Heart right ventricle (tissue), 16 donors: ENCODE measurements around the gene PASK. TPM values are rescaled to one million over a fixed set of nuclear protein-coding genes. Genes with fewer than 3 reads are reported as not detected.

ENCODE experiments used
- ATAC-seq, 8 donors: fragments of 200-7000 bp; cut with Tn5 transposase; one replicate each; pipeline ENCODE4 v1.9.1; 2020; ENCODE audit warnings: mild to moderate bottlenecking in 8 of 8, moderate library complexity in 8 of 8, moderate number of reproducible peaks in 1 of 8
- DNase-seq, 2 donors: peaks; one replicate each; pipeline ENCODE4 v3.0.0-alpha.2; 2020
- H3K27ac ChIP-seq, 10 donors: fragments of 200-600 bp; sonication (generic) in 2 of 10; one replicate each; pipeline versions ENCODE4 v1.5.0 to v1.8.0; 2020 to 2022; ENCODE audit warnings: mild to moderate bottlenecking in 3 of 10
- H3K27me3 ChIP-seq, 7 donors: fragments of 200-600 bp; one replicate each; pipeline ENCODE4 v1.8.0; 2021 to 2022; ENCODE audit warnings: mild to moderate bottlenecking in 2 of 7
- H3K36me3 ChIP-seq, 9 donors: fragments of 200-600 bp; sonication (generic) in 1 of 9; one replicate each; pipeline versions ENCODE4 v1.5.0 to v1.8.0; 2020 to 2022; ENCODE audit warnings: mild to moderate bottlenecking in 2 of 9
- H3K4me1 ChIP-seq, 9 donors: fragments of 200-600 bp; sonication (generic) in 1 of 9; one replicate each; pipeline versions ENCODE4 v1.5.0 to v1.8.0; 2020 to 2022; ENCODE audit warnings: mild to moderate bottlenecking in 4 of 9
- H3K4me3 ChIP-seq, 10 donors: fragments of 200-600 bp; sonication (generic) in 2 of 10; one replicate each; pipeline versions ENCODE4 v1.5.0 to v1.8.0; 2020 to 2022; ENCODE audit warnings: mild to moderate bottlenecking in 7 of 10, moderate library complexity in 2 of 10
- H3K9me3 ChIP-seq, 11 donors: fragments of 200-600 bp in 10 of 11; sonication (generic) in 2 of 11; one replicate each; pipeline versions ENCODE4 v1.5.0 to v1.8.0; 2013 to 2022; ENCODE audit warnings: mild to moderate bottlenecking in 2 of 11, control low read depth in 1 of 11, moderate library complexity in 1 of 11
- WGBS, 2 donors: extraction: QIAGEN DNeasy Blood & Tissue Kit; methylation state at CpG; one replicate each; pipeline ENCODE4 v1.1.7; 2013; ENCODE audit warnings: inconsistent platforms in 1 of 2; 5-methylcytosine and 5-hydroxymethylcytosine counted together
- intact Hi-C, 10 donors: fragments of 100-400 bp; cut with DNase I; formaldehyde crosslinking; loops; one replicate each; pipeline versions ENCODE4 v1.11.1 to v1.14.2; 2022
- polyA plus RNA-seq, 2 donors: library from polyadenylated mRNA; stranded (reverse); fragments of 200-250 nt; gene quantifications; one replicate each; pipeline ENCODE4 v1.2.3, GENCODE V29; 2013
- total RNA-seq, 10 donors: library from RNA; stranded (reverse); fragmentation: NEBNext Ultra II Directional in 3 of 10; extraction: Animal tissue kit (Norgen Biotek cat#: 25700) in 3 of 10; gene quantifications; one replicate each; pipeline versions ENCODE4 v1.2.1 to v1.2.4, GENCODE V29; 2021 to 2023
- TF ChIP-seq, protein P1 (sequence below), 9 donors: fragments of 200-600 bp; sonication (generic) in 2 of 9; IDR thresholded peaks; one replicate each; pipeline versions ENCODE4 v1.5.0 to v1.8.0; 2021 to 2022; ENCODE audit warnings: antibody characterized with exemption in 9 of 9, mild to moderate bottlenecking in 5 of 9, moderate library complexity in 1 of 9
- donor health status: Arrhythmogenic right ventricular cardiomyopathy.
- donor health status: ischemic (EF 13 %, LVEDD 7.1; RV severe dilation, severe dysfunction).
- donor health status: healthy with polysubstance abuse.
- donor health status: DM: no; HTN: yes; CAD: no.
- donor health status: DM: no; HTN: no; CAD: no.
- donor health status: ischemic (EF 25% LVEDD 6.9; RV normal size, moderate dysfunction).
- donor health status: ischemic (EF 25% LVEDD 5.7; RV mildly dilated, moderate dysfunction).
- donor health status: healthy.
- donor health status: DM: yes; HTN: yes; CAD: no.
- donor health status: Ischemic cardiomyopathy.
- donor health status: ischemic (EF 35%, LVEDD 5.7; RV mildly dilated, moderate dysfunction).
- donor health status: nonischemic (EF 11% LVEDD 7.7; RV severe dilation, severe dysfunction).
- donor health status: DM: yes; HTN: yes; CAD: no.
- donor health status: PGD.
- donor health status: ischemic (EF 29% LVEDD 5.4; RV normal size, mild dysfunction).
- donor health status: nonischemic (EF 23%, LVEDD 6.1; RV moderate dilation, normal function).

The PASK gene
- total and polyA plus RNA-seq, 12 donors = 0.93 to 4.5 (median 1.5) TPM

DNA sequence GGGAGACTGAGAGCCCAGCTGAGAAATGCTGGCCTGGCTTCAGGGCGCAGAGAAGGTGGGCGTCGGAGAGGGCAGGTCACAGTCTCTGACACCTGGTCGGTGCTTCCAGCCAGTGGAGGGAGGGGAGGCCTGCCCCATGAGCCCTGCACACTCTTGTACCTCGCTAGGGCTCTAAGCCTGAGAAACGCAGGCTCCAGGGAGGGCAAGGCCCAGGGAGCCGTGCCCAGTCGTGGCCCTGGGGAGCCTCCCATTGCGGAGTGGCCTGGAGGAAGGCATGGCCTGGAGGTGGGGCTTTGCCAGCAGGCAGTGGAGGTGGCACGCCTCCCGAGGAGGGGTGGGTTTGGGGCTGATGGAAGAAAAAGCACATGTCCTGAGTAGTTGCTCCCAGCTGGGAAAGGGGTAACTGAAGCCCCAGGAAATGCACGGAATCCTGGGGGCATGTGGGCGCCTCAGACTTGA lies 86.2 kb downstream of the PASK start:
- 57 to 61% methylated on average over 13 of the region's 13 CpGs for WGBS, 2 donors
- peaks cover 0 to 4% (median 0%) of the 10 kb centered on the region in 9 donors for H3K4me1 ChIP-seq
- peaks cover 0 to 9% (median 0%) of the 10 kb centered on the region in 7 donors for H3K27me3 ChIP-seq
- no peak for DNase-seq
- peak in 4 of 8 donors; percentile 16 to 32 (median 22) for ATAC-seq
- H3K9me3 ChIP-seq = no peaks in the 10 kb centered on the region
- H3K4me3 ChIP-seq = no peak overlapping the region
- no peak overlapping the region for H3K27ac ChIP-seq
- TF ChIP-seq, protein P1, sequence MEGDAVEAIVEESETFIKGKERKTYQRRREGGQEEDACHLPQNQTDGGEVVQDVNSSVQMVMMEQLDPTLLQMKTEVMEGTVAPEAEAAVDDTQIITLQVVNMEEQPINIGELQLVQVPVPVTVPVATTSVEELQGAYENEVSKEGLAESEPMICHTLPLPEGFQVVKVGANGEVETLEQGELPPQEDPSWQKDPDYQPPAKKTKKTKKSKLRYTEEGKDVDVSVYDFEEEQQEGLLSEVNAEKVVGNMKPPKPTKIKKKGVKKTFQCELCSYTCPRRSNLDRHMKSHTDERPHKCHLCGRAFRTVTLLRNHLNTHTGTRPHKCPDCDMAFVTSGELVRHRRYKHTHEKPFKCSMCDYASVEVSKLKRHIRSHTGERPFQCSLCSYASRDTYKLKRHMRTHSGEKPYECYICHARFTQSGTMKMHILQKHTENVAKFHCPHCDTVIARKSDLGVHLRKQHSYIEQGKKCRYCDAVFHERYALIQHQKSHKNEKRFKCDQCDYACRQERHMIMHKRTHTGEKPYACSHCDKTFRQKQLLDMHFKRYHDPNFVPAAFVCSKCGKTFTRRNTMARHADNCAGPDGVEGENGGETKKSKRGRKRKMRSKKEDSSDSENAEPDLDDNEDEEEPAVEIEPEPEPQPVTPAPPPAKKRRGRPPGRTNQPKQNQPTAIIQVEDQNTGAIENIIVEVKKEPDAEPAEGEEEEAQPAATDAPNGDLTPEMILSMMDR (IDR thresholded peaks at IDR 0.05) = no peak
- intact Hi-C loops = no loop called here
- peaks cover 0 to 25% (median 0%) of the 10 kb centered on the region in 9 donors for H3K36me3 ChIP-seq

- ATAC-seq (peak in 1 of 8 donors; percentile 22), DNase-seq (no peak)
- Histone ChIP-seq H3K36me3 (peaks cover 0 to 19% (median 0%) of the 10 kb centered on the region in 9 donors), H3K4me3 (no peak overlapping the region), H3K4me1 (peaks cover 0 to 4% (median 0%) of the 10 kb centered on the region in 9 donors), H3K27ac (no peak overlapping the region), H3K27me3 (peaks cover 0 to 9% (median 0%) of the 10 kb centered on the region in 7 donors), H3K9me3 (no peaks in the 10 kb centered on the region)
- 81% methylated on average over 15 of the region's 15 CpGs for WGBS, 2 donors
- intact Hi-C loops = no loop called here
- TF ChIP-seq, protein P1 (IDR thresholded peaks at IDR 0.05) = no peak
Observed at GRCh38 chr2:241062389-241063092, 86.7 kb downstream of the PASK start.

DNA sequence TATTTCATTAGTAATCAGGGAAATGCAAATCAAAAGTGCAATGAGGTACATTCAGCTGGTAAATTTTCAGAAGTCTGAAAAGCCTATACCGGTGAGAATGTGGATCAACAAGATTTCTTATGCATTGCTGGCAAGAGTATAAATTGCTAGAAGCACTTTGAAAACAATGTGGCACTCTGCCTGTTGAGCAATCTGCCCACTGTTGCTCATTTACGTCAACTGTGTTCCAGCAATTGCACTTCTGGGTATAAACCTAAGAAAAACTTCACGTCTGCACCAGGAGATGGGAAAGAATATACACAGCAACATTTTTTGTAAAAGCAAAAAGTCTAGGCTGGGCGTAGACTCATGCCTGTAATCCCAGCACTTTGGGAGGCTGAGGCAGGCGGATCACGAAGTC lies 88.0 kb downstream of the PASK start:
- 84 to 85% methylated on average over 6 of the region's 6 CpGs for WGBS, 2 donors
- Histone ChIP-seq H3K4me1 (peaks cover 0 to 4% (median 0%) of the 10 kb centered on the region in 9 donors), H3K27ac (no peak overlapping the region), H3K4me3 (no peak overlapping the region), H3K27me3 (peaks cover 0 to 9% (median 0%) of the 10 kb centered on the region in 7 donors), H3K9me3 (no peaks in the 10 kb centered on the region), H3K36me3 (peaks cover 0 to 11% (median 0%) of the 10 kb centered on the region in 9 donors)
- no peak for ATAC-seq
- intact Hi-C loops = no loop called here
- DNase-seq = no peak
- TF ChIP-seq, protein P1 (IDR thresholded peaks at IDR 0.05) = no peak

Other genes starting within 250 kb of the PASK start
- gene CROCC2, start 243.1 kb downstream of the PASK start, total RNA-seq = not detected
- gene CROCC2, start 243.1 kb downstream of the PASK start, polyA plus RNA-seq = under 1 TPM in 1 of 2 donors, not detected in 1; 0.06 TPM
- 10 to 100 TPM in 1 of 10 donors, 1 to 10 TPM in 9; 3.9 to 12.7 (median 6.3) TPM for gene SNED1, start 150.9 kb downstream of the PASK start, total RNA-seq
- gene SNED1, start 150.9 kb downstream of the PASK start, polyA plus RNA-seq = 1 to 10 TPM; 4.2 to 6.9 TPM
- 10 to 100 TPM; 18.9 to 27.1 (median 23.2) TPM for gene MTERF4, start 47.2 kb downstream of the PASK start, total RNA-seq
- 10 to 100 TPM; 18.5 to 22.9 TPM for gene MTERF4, start 47.2 kb downstream of the PASK start, polyA plus RNA-seq
- gene PPP1R7, start 995 bp upstream of the PASK start, total RNA-seq = 10 to 100 TPM; 64.1 to 91.3 (median 78.3) TPM
- 10 to 100 TPM; 77.0 to 77.5 TPM for gene PPP1R7, start 995 bp upstream of the PASK start, polyA plus RNA-seq
- 1 to 10 TPM in 8 of 10 donors, under 1 TPM in 2; 0.92 to 3.0 (median 2.0) TPM for gene ANO7, start 39.2 kb upstream of the PASK start, total RNA-seq
- under 1 TPM; 0.61 to 0.73 TPM for gene ANO7, start 39.2 kb upstream of the PASK start, polyA plus RNA-seq
- gene HDLBP, start 166.2 kb upstream of the PASK start, total RNA-seq = 100 to 1,000 TPM; 312 to 419 (median 357) TPM
- 100 to 1,000 TPM; 206 to 273 TPM for gene HDLBP, start 166.2 kb upstream of the PASK start, polyA plus RNA-seq
- 100 to 1,000 TPM; 177 to 249 (median 194) TPM for gene SEPTIN2, start 166.5 kb upstream of the PASK start, total RNA-seq
- gene SEPTIN2, start 166.5 kb upstream of the PASK start, polyA plus RNA-seq = 100 to 1,000 TPM; 100 to 128 TPM
- gene FARP2, start 206.8 kb upstream of the PASK start, total RNA-seq = 10 to 100 TPM; 14.4 to 23.6 (median 19.4) TPM
- gene FARP2, start 206.8 kb upstream of the PASK start, polyA plus RNA-seq = 10 to 100 TPM in 1 of 2 donors, 1 to 10 TPM in 1; 7.1 to 10.5 TPM